Measurements from ENCODE around the gene C11orf91.

- TF ChIP-seq CTCF (IDR thresholded peaks at IDR 0.05; ENCODE audit: low read depth, low read length) (no peak), EZH2phosphoT487 (IDR thresholded peaks at IDR 0.05; ENCODE audit: low read depth) (no peak)
Observed at GRCh38 chr11:33723238-33723881, 22.7 kb upstream of the C11orf91 start.
